H9 (cell line): ENCODE data around the gene PFN3. TPM values are rescaled to one million over a fixed set of nuclear protein-coding genes. Genes with fewer than 3 reads are reported as not detected.

Experiments used
- DNase-seq: peaks from one replicate; pipeline ENCODE4 v3.0.0-alpha.2; 2017
- H2AFZ ChIP-seq: one replicate; pipeline ENCODE4 v1.6.1; 2013; ENCODE audit warnings: mild to moderate bottlenecking, low read length, control low read depth, moderate library complexity
- H2AK5ac ChIP-seq: 2 replicates; pipeline ENCODE4 v1.6.1; 2013; ENCODE audit warnings: low read length, control low read depth, mixed read lengths; ENCODE audit not compliant: insufficient read length
- H2BK120ac ChIP-seq: one replicate; pipeline ENCODE4 v1.6.1; 2013; ENCODE audit warnings: low read depth, mild to moderate bottlenecking, low read length, control low read depth, inconsistent platforms; ENCODE audit not compliant: poor library complexity, severe bottlenecking
- H2BK12ac ChIP-seq: 2 replicates; pipeline ENCODE4 v1.6.1; 2013; ENCODE audit warnings: low read length, control low read depth, mixed read lengths, low read depth; ENCODE audit not compliant: insufficient read length
- H2BK15ac ChIP-seq: 2 replicates; pipeline ENCODE4 v1.6.1; 2013; ENCODE audit warnings: low read depth, low read length, control low read depth
- H2BK20ac ChIP-seq: one replicate; pipeline ENCODE4 v1.6.1; 2013; ENCODE audit warnings: low read depth, mild to moderate bottlenecking, low read length, control low read depth, inconsistent platforms; ENCODE audit not compliant: poor library complexity, severe bottlenecking
- H2BK5ac ChIP-seq: 2 replicates; pipeline ENCODE4 v1.6.1; 2013; ENCODE audit warnings: low read length, control low read depth, mixed read lengths; ENCODE audit not compliant: insufficient read length
- H3K14ac ChIP-seq: 2 replicates; pipeline ENCODE4 v1.6.1; 2013; ENCODE audit warnings: low read length, control low read depth; ENCODE audit not compliant: insufficient read depth
- H3K18ac ChIP-seq: 2 replicates; pipeline ENCODE4 v1.6.1; 2013; ENCODE audit warnings: low read depth, mild to moderate bottlenecking, mixed read lengths, low read length, control low read depth; ENCODE audit not compliant: insufficient read length
- H3K23ac ChIP-seq: 2 replicates; pipeline ENCODE4 v1.6.1; 2013; ENCODE audit warnings: low read length, control low read depth, mixed read lengths, low read depth; ENCODE audit not compliant: insufficient read length
- H3K23me2 ChIP-seq: 2 replicates; pipeline ENCODE4 v1.6.1; 2013; ENCODE audit warnings: low read depth, mild to moderate bottlenecking, mixed read lengths, low read length, control low read depth; ENCODE audit not compliant: insufficient read length, poor library complexity, severe bottlenecking
- H3K27ac ChIP-seq: 2 replicates; pipeline ENCODE4 v1.5.1; 2013; ENCODE audit warnings: low read length, control low read depth, mixed read lengths, low read depth; ENCODE audit not compliant: insufficient read length
- H3K27me3 ChIP-seq: 2 replicates; pipeline ENCODE4 v1.6.1; 2013; ENCODE audit warnings: low read length, control low read depth, inconsistent platforms; ENCODE audit not compliant: insufficient read depth
- H3K4ac ChIP-seq: 2 replicates; pipeline ENCODE4 v1.6.1; 2013; ENCODE audit warnings: low read depth, mild to moderate bottlenecking, control low read depth, inconsistent platforms, low read length, moderate library complexity
- H3K4me1 ChIP-seq: 2 replicates; pipeline ENCODE4 v1.6.1; 2013; ENCODE audit warnings: low read length, control low read depth, inconsistent platforms; ENCODE audit not compliant: insufficient read depth
- H3K4me2 ChIP-seq: 2 replicates; pipeline ENCODE4 v1.6.1; 2013; ENCODE audit warnings: low read length, control low read depth, mixed read lengths; ENCODE audit not compliant: insufficient read length, insufficient read depth
- H3K56ac ChIP-seq: 2 replicates; pipeline ENCODE4 v1.6.1; 2013; ENCODE audit warnings: low read depth, mild to moderate bottlenecking, mixed read lengths, low read length, control low read depth; ENCODE audit not compliant: insufficient read length
- H3K79me1 ChIP-seq: 2 replicates; pipeline ENCODE4 v1.6.1; 2013; ENCODE audit warnings: low read depth, mild to moderate bottlenecking, moderate library complexity, low read length, control low read depth, inconsistent platforms; ENCODE audit not compliant: insufficient read depth, poor library complexity, severe bottlenecking
- H3K79me2 ChIP-seq: 2 replicates; pipeline ENCODE4 v1.6.1; 2013; ENCODE audit warnings: low read length, control low read depth, inconsistent platforms; ENCODE audit not compliant: insufficient read depth
- H3K9ac ChIP-seq: 2 replicates; pipeline ENCODE4 v1.6.1; 2013; ENCODE audit warnings: low read length, control low read depth, mixed read lengths; ENCODE audit not compliant: insufficient read length; ENCODE audit errors: extremely low read depth
- H3K9me3 ChIP-seq: one replicate; pipeline ENCODE4 v1.6.1; 2013; ENCODE audit warnings: low read depth, low read length, inconsistent platforms; ENCODE audit not compliant: control insufficient read depth
- H3T11ph ChIP-seq: one replicate; pipeline ENCODE4 v1.6.1; 2013; ENCODE audit warnings: mild to moderate bottlenecking, low read length, control low read depth, inconsistent platforms
- H4K20me1 ChIP-seq: one replicate; pipeline ENCODE4 v1.6.1; 2013; ENCODE audit not compliant: control insufficient read depth, insufficient read length, insufficient read depth
- H4K5ac ChIP-seq: 2 replicates; pipeline ENCODE4 v1.6.1; 2013; ENCODE audit warnings: low read depth, mild to moderate bottlenecking, mixed read lengths, low read length, control low read depth; ENCODE audit not compliant: insufficient read length
- H4K8ac ChIP-seq: replicated peaks from 2 replicates; pipeline ENCODE4 v1.6.1; 2013; ENCODE audit warnings: low read length, control low read depth, mixed read lengths, low read depth; ENCODE audit not compliant: insufficient read length
- H4K91ac ChIP-seq: 2 replicates; pipeline ENCODE4 v1.6.1; 2013; ENCODE audit warnings: low read depth, mild to moderate bottlenecking, moderate library complexity, mixed read lengths, low read length, control low read depth; ENCODE audit not compliant: insufficient read length
- H3K27ac Mint-ChIP-seq, 3 experiments: 2 replicates in 2 of 3; 3 replicates in 1 of 3; pipeline ENCODE4 v1.8.0; 2020 to 2021; ENCODE audit warnings: mixed read lengths in 3 of 3, mild to moderate bottlenecking in 1 of 3, moderate library complexity in 1 of 3
- H3K27me3 Mint-ChIP-seq: 2 replicates; pipeline ENCODE4 v1.8.0; 2021; ENCODE audit warnings: low read depth, mild to moderate bottlenecking, moderate library complexity, mixed read lengths
- H3K36me3 Mint-ChIP-seq, 3 experiments: 2 replicates in 2 of 3; 3 replicates in 1 of 3; pipeline ENCODE4 v1.8.0; 2020 to 2021; ENCODE audit warnings: low read depth in 3 of 3, mixed read lengths in 3 of 3; ENCODE audit not compliant: insufficient read depth in 1 of 3
- H3K4me1 Mint-ChIP-seq, 2 experiments: 2 replicates each; pipeline ENCODE4 v1.8.0; 2020; ENCODE audit warnings: mixed read lengths in 2 of 2
- H3K4me3 Mint-ChIP-seq, 2 experiments: 2 replicates in 1 of 2; 3 replicates in 1 of 2; pipeline ENCODE4 v1.8.0; 2020 to 2021; ENCODE audit warnings: mild to moderate bottlenecking in 2 of 2, mixed read lengths in 2 of 2, moderate library complexity in 1 of 2
- H3K9me3 Mint-ChIP-seq, 2 experiments: 2 replicates in 1 of 2; 3 replicates in 1 of 2; pipeline ENCODE4 v1.8.0; 2020; ENCODE audit warnings: mild to moderate bottlenecking in 2 of 2, mixed read lengths in 2 of 2, moderate library complexity in 1 of 2
- CTCF ChIP-seq: fragments of 200-600 bp; sonication (generic); conservative IDR thresholded peaks from 3 replicates; pipeline ENCODE4 v1.8.0; 2021; ENCODE audit warnings: antibody characterized with exemption, mild to moderate bottlenecking
- WGBS: extraction: QIAGEN DNeasy Blood & Tissue Kit; methylation state at CpG from one replicate; pipeline ENCODE4 v1.1.7; 2013; ENCODE audit warnings: missing lambda C conversion rate, low lambda C conversion rate, mixed read lengths; ENCODE audit not compliant: insufficient read length; ENCODE audit errors: extremely low coverage; 5-methylcytosine and 5-hydroxymethylcytosine counted together
- total RNA-seq: library from RNA; stranded (reverse); gene quantifications from 2 replicates; pipeline ENCODE4 v1.2.1, GENCODE V29; 2021

Gene PFN3
- total RNA-seq, 1 experiment from 2014 or later: not detected

GRCh38 chr5:177393206-177393765 lies 7.2 kb downstream of the PFN3 start:
- TF ChIP-seq CTCF: no peak
- Histone ChIP-seq H3K23me2 (no peaks in the 10 kb centered on the region), H2AFZ (no peak overlapping the region), H3K18ac (no peak overlapping the region), H4K5ac (no peak overlapping the region), H3K23ac (no peak overlapping the region), H2BK5ac (no peak overlapping the region), H3T11ph (no peak overlapping the region), H3K27me3 (no peaks in the 10 kb centered on the region; the same call in 1 of the 2 replicates), H3K9ac (no peak overlapping the region), H2BK120ac (no peak overlapping the region), H3K4ac (no peak overlapping the region), H4K8ac (no peak overlapping the region), H2BK20ac (no peak overlapping the region), H2BK15ac (no peak overlapping the region), H4K91ac (no peak overlapping the region), H3K27ac (no peak overlapping the region), H2BK12ac (no peak overlapping the region), H3K4me2 (no peak overlapping the region), H2AK5ac (no peak overlapping the region), H3K4me1 (no peaks in the 10 kb centered on the region; the same call in 1 of the 2 replicates), H3K14ac (no peak overlapping the region), H3K56ac (no peak overlapping the region), H3K79me2 (no peaks in the 10 kb centered on the region), H3K79me1 (no peaks in the 10 kb centered on the region), H4K20me1 (no peaks in the 10 kb centered on the region), H3K9me3 (no peaks in the 10 kb centered on the region)
- H3K4me3 Mint-ChIP-seq: no peak overlapping the region; a peak in 1 of 5 replicates
- H3K4me1 Mint-ChIP-seq: peaks cover 27 to 33% of the 10 kb centered on the region in 2 experiments
- H3K36me3 Mint-ChIP-seq: no peaks in the 10 kb centered on the region
- peak overlapping the region in 1 of 3 experiments; percentile 32; a peak in 1 of 7 replicates for H3K27ac Mint-ChIP-seq
- no peaks in the 10 kb centered on the region for H3K9me3 Mint-ChIP-seq
- peaks cover 52% of the 10 kb centered on the region for H3K27me3 Mint-ChIP-seq
- no CpG with 5 or more reads among the region's 1 CpG for WGBS
- no peak for DNase-seq
